Measurements from ENCODE around the gene DPH1. TPM values are rescaled to one million over a fixed set of nuclear protein-coding genes. Genes with fewer than 3 reads are reported as not detected.
"Not testable (repeated sequence)": the region's sequence is repeated elsewhere in the genome, so short reads cannot be mapped to it uniquely, and the experiment has no call there.

DPH1 gene
- total RNA-seq, 2 experiments from 2014 or later: 28.4 to 28.8 TPM

- peaks cover 29% of the 10 kb centered on the region for H3K27me3 Mint-ChIP-seq
- no peaks in the 10 kb centered on the region for H3K9me3 Mint-ChIP-seq
- no peak overlapping the region for H3K27ac Mint-ChIP-seq
- POLR2A ChIA-PET: no interaction called here
- DNase-seq: no peak
- no peak overlapping the region for H3K4me3 Mint-ChIP-seq
- no peaks in the 10 kb centered on the region for H3K36me3 Mint-ChIP-seq (ENCODE audit: low read depth)
- CTCF ChIA-PET: no interaction called here
- H3K4me1 Mint-ChIP-seq: peaks cover 3% of the 10 kb centered on the region
These were observed 32.5 kb upstream of the DPH1 start for GRCh38 chr17:1997289-1997926.

GRCh38 chr17:1997927-1998742 lies 31.8 kb upstream of the DPH1 start:
- no peaks in the 10 kb centered on the region for H3K9me3 Mint-ChIP-seq
- CTCF ChIA-PET: no interaction called here
- peaks cover 29% of the 10 kb centered on the region for H3K27me3 Mint-ChIP-seq
- peaks cover 3% of the 10 kb centered on the region for H3K4me1 Mint-ChIP-seq
- no peak overlapping the region for H3K4me3 Mint-ChIP-seq
- no peak for DNase-seq
- H3K36me3 Mint-ChIP-seq (ENCODE audit: low read depth): no peaks in the 10 kb centered on the region
- POLR2A ChIA-PET: no interaction called here
- no peak overlapping the region for H3K27ac Mint-ChIP-seq

GRCh38 chr17:1999557-2000251 lies 30.2 kb upstream of the DPH1 start:
- ChIA-PET CTCF (no interaction called here), POLR2A (interaction anchor here (0.6 kb wide), 1 partner anchor 90 kb away, joined by 3 read pairs; no protein-coding TSS in a partner anchor)
- peaks cover 29% of the 10 kb centered on the region for H3K27me3 Mint-ChIP-seq

GRCh38 chr17:2002767-2003329 lies 27.1 kb upstream of the DPH1 start:
- Mint-ChIP-seq H3K27me3 (peaks cover 10% of the 10 kb centered on the region), H3K9me3 (no peaks in the 10 kb centered on the region), H3K36me3 (ENCODE audit: low read depth) (no peaks in the 10 kb centered on the region), H3K4me1 (peaks cover 3% of the 10 kb centered on the region), H3K4me3 (no peak overlapping the region), H3K27ac (no peak overlapping the region)
- POLR2A ChIA-PET: no interaction called here
- no peak for DNase-seq
- CTCF ChIA-PET: no interaction called here

More at GRCh38 chr17:1999557-2000251, 30.2 kb upstream of the DPH1 start:
- H3K4me3 Mint-ChIP-seq: no peak overlapping the region
- no peak for DNase-seq
- no peak overlapping the region for H3K27ac Mint-ChIP-seq
- no peaks in the 10 kb centered on the region for H3K36me3 Mint-ChIP-seq (ENCODE audit: low read depth)
- H3K9me3 Mint-ChIP-seq: no peaks in the 10 kb centered on the region
- H3K4me1 Mint-ChIP-seq: peaks cover 3% of the 10 kb centered on the region

GRCh38 chr17:2003525-2003924 lies 26.4 kb upstream of the DPH1 start:
- H3K4me1 Mint-ChIP-seq: peaks cover 3% of the 10 kb centered on the region
- H3K27ac Mint-ChIP-seq: no peak overlapping the region
- ChIA-PET POLR2A (no interaction called here), CTCF (no interaction called here)
- no peak for DNase-seq
- H3K9me3 Mint-ChIP-seq: no peaks in the 10 kb centered on the region
- H3K36me3 Mint-ChIP-seq (ENCODE audit: low read depth): no peaks in the 10 kb centered on the region
- peaks cover 10% of the 10 kb centered on the region for H3K27me3 Mint-ChIP-seq
- no peak overlapping the region for H3K4me3 Mint-ChIP-seq

- Mint-ChIP-seq H3K36me3 (ENCODE audit: low read depth) (no peaks in the 10 kb centered on the region), H3K4me1 (peaks cover under 1% of the 10 kb centered on the region), H3K27ac (no peak overlapping the region), H3K9me3 (no peaks in the 10 kb centered on the region), H3K4me3 (no peak overlapping the region), H3K27me3 (peaks cover 3% of the 10 kb centered on the region)
- DNase-seq: no peak
- POLR2A ChIA-PET: no interaction called here
- CTCF ChIA-PET: no interaction called here
These were observed 25.5 kb upstream of the DPH1 start for GRCh38 chr17:2004435-2004952.

- no peaks in the 10 kb centered on the region for H3K4me1 Mint-ChIP-seq
- no peaks in the 10 kb centered on the region for H3K36me3 Mint-ChIP-seq (ENCODE audit: low read depth)
- no peak for DNase-seq
- no peaks in the 10 kb centered on the region for H3K27me3 Mint-ChIP-seq
- POLR2A ChIA-PET: no interaction called here
- no peak overlapping the region for H3K4me3 Mint-ChIP-seq
- no peak overlapping the region for H3K27ac Mint-ChIP-seq
- H3K9me3 Mint-ChIP-seq: no peaks in the 10 kb centered on the region
- CTCF ChIA-PET: no interaction called here
These were observed 21.4 kb upstream of the DPH1 start for GRCh38 chr17:2008332-2009126.

- Mint-ChIP-seq H3K27me3 (peaks cover 4% of the 10 kb centered on the region), H3K4me3 (no peak overlapping the region), H3K36me3 (ENCODE audit: low read depth) (no peaks in the 10 kb centered on the region), H3K9me3 (peaks cover 8% of the 10 kb centered on the region), H3K27ac (no peak overlapping the region), H3K4me1 (no peaks in the 10 kb centered on the region)
- no peak for DNase-seq
- ChIA-PET POLR2A (no interaction called here), CTCF (interaction anchor here (0.6 kb wide), 1 partner anchor 1896 kb away, joined by 4 read pairs; no protein-coding TSS in a partner anchor)
These were observed 20.2 kb upstream of the DPH1 start for GRCh38 chr17:2009737-2010136.

- peaks cover 8% of the 10 kb centered on the region for H3K9me3 Mint-ChIP-seq
- DNase-seq: no peak
- no peak overlapping the region for H3K27ac Mint-ChIP-seq
- POLR2A ChIA-PET: interaction anchor here (1.3 kb wide), 1 partner anchor 13 kb away, joined by 3 read pairs; the partner anchor contains the start of gene RTN4RL1
- CTCF ChIA-PET: no interaction called here
- no peaks in the 10 kb centered on the region for H3K4me1 Mint-ChIP-seq
- peaks cover 7% of the 10 kb centered on the region for H3K27me3 Mint-ChIP-seq
- H3K4me3 Mint-ChIP-seq: no peak overlapping the region
- H3K36me3 Mint-ChIP-seq (ENCODE audit: low read depth): no peaks in the 10 kb centered on the region
These were observed 18.3 kb upstream of the DPH1 start for GRCh38 chr17:2011411-2012371.

- DNase-seq: no peak
- POLR2A ChIA-PET: no interaction called here
- Mint-ChIP-seq H3K9me3 (peaks cover 8% of the 10 kb centered on the region), H3K27me3 (peaks cover 7% of the 10 kb centered on the region), H3K27ac (no peak overlapping the region), H3K36me3 (ENCODE audit: low read depth) (no peaks in the 10 kb centered on the region), H3K4me3 (no peak overlapping the region), H3K4me1 (no peaks in the 10 kb centered on the region)
- CTCF ChIA-PET: no interaction called here
These were observed 17.5 kb upstream of the DPH1 start for GRCh38 chr17:2012499-2012898.

- POLR2A ChIA-PET; H3K36me3 Mint-ChIP-seq (ENCODE audit: low read depth); H3K9me3 Mint-ChIP-seq; H3K4me1 Mint-ChIP-seq; DNase-seq; H3K27ac Mint-ChIP-seq; CTCF ChIA-PET; H3K4me3 Mint-ChIP-seq; H3K27me3 Mint-ChIP-seq: not testable (repeated sequence)
These were observed 16.5 kb upstream of the DPH1 start for GRCh38 chr17:2013220-2013993.

All from activated CD4-positive, alpha-beta memory T cell treated with anti-CD3 and anti-CD28 coated beads, Interleukin-2, amount 10 ng/mL, durations not matched to agents 7 days and 5 days (primary cell).